ENCODE data around the gene ZNF827. TPM values are rescaled to one million over a fixed set of nuclear protein-coding genes. Genes with fewer than 3 reads are reported as not detected.

Gene ZNF827
- total RNA-seq, 1 experiment from 2014 or later = 29.4 TPM

GRCh38 chr4:145818011-145818410, 120.6 kb downstream of the ZNF827 start:
- no CpG with 5 or more reads among the region's 2 CpGs for whole genome bisulfite sequencing (ENCODE audit: extremely low coverage, insufficient read length, low lambda C conversion rate)
- Histone ChIP-seq H2AFZ (ENCODE audit: low read length) (no peak overlapping the region), H3K9me3 (ENCODE audit: control insufficient read depth, low read depth, low read length) (no peaks in the 10 kb centered on the region), H3K4me1 (ENCODE audit: insufficient read depth, low read length) (peaks cover 8% of the 10 kb centered on the region; the same call in 1 of the 2 replicates), H3K4ac (ENCODE audit: low read depth, low read length) (no peak overlapping the region), H2BK15ac (ENCODE audit: low read depth, low read length) (no peak overlapping the region), H3K9ac (ENCODE audit: extremely low read depth, insufficient read length, low read length) (no peak overlapping the region), H3K56ac (ENCODE audit: insufficient read length, low read depth, low read length) (no peak overlapping the region), H3K4me2 (ENCODE audit: insufficient read depth, insufficient read length, low read length) (no peak overlapping the region), H4K5ac (ENCODE audit: insufficient read length, low read depth, low read length) (no peak overlapping the region), H3K14ac (ENCODE audit: insufficient read depth, low read length) (no peak overlapping the region), H2BK20ac (ENCODE audit: low read depth, low read length, poor library complexity, severe bottlenecking) (no peak overlapping the region), H4K91ac (ENCODE audit: insufficient read length, low read depth, low read length) (no peak overlapping the region), H2BK5ac (ENCODE audit: insufficient read length, low read length) (no peak overlapping the region), H4K20me1 (ENCODE audit: control insufficient read depth, insufficient read depth, insufficient read length) (no peaks in the 10 kb centered on the region), H3K79me1 (ENCODE audit: insufficient read depth, low read depth, low read length, poor library complexity, severe bottlenecking) (no peaks in the 10 kb centered on the region), H3K79me2 (ENCODE audit: insufficient read depth, low read length) (no peaks in the 10 kb centered on the region), H3K27me3 (ENCODE audit: insufficient read depth, low read length) (no peaks in the 10 kb centered on the region), H2BK120ac (ENCODE audit: low read depth, low read length, poor library complexity, severe bottlenecking) (no peak overlapping the region), H3K18ac (ENCODE audit: insufficient read length, low read depth, low read length) (no peak overlapping the region), H3K23ac (ENCODE audit: insufficient read length, low read depth, low read length) (no peak overlapping the region), H3K27ac (ENCODE audit: insufficient read length, low read depth, low read length) (no peak overlapping the region), H2BK12ac (ENCODE audit: insufficient read length, low read depth, low read length) (no peak overlapping the region), H3T11ph (ENCODE audit: low read length) (no peak overlapping the region), H4K8ac (replicated peaks; ENCODE audit: insufficient read length, low read depth, low read length) (no peak overlapping the region), H3K23me2 (ENCODE audit: insufficient read length, low read depth, low read length, poor library complexity, severe bottlenecking) (no peaks in the 10 kb centered on the region), H2AK5ac (ENCODE audit: insufficient read length, low read length) (no peak overlapping the region)
- no peak for TF ChIP-seq CTCF (conservative IDR thresholded peaks at IDR 0.05)
- Mint-ChIP-seq H3K36me3 (ENCODE audit: insufficient read depth in 1 of 3, low read depth in 3 of 3) (peaks cover 49 to 79% (median 66%) of the 10 kb centered on the region in 3 experiments), H3K4me3 (no peak overlapping the region), H3K27me3 (ENCODE audit: low read depth) (no peaks in the 10 kb centered on the region), H3K27ac (no peak overlapping the region), H3K9me3 (no peaks in the 10 kb centered on the region), H3K4me1 (peaks cover 14 to 15% of the 10 kb centered on the region in 2 experiments)
- no peak for DNase-seq

All from H9 (cell line).